Measurements from ENCODE around the gene PCTP.

Gene PCTP

DNA sequence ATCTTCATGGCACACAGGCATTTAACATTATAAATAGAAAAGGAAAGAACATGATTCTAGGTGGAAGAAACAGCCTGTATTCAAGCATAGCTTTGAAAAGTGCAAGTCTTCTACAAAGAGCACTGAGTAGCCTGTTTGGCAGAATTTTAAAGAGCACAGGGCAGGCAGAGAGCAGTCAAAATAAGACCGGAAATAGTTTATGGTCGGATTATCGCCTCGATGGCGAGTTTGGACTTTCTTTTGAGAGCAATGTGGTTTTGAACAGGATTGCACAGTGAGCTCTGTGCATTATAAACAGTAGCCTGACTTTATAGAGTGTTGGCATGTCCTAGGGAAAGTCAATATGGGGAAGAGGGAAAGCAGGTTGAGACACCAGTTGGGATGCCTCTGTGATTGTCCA is 22.0 kb upstream of the PCTP start:
- Histone ChIP-seq H3K23ac (ENCODE audit: low read length) (no peak overlapping the region), H3K79me2 (ENCODE audit: control insufficient read depth, insufficient read depth, low read length, poor library complexity) (peaks cover 1% of the 10 kb centered on the region), H3K4me3 (ENCODE audit: low read depth, low read length) (no peak overlapping the region), H2AFZ (ENCODE audit: insufficient read depth, low read length, poor library complexity) (no peak overlapping the region), H2BK120ac (ENCODE audit: insufficient read depth, low read length, poor library complexity) (no peak overlapping the region), H3K18ac (ENCODE audit: low read length) (no peak overlapping the region), H3K27me3 (ENCODE audit: insufficient read depth, low read length) (no peaks in the 10 kb centered on the region), H3K9me3 (ENCODE audit: insufficient read depth, low read depth, low read length) (no peaks in the 10 kb centered on the region), H3K36me3 (ENCODE audit: control insufficient read depth in 1 of 2, insufficient read depth in 2 of 2, low read length in 2 of 2) (no peaks in the 10 kb centered on the region), H3K14ac (ENCODE audit: low read length) (no peak overlapping the region), H2BK12ac (ENCODE audit: low read length) (no peak overlapping the region), H3K4me2 (ENCODE audit: low read length) (no peak overlapping the region), H2BK5ac (ENCODE audit: low read depth, low read length, poor library complexity) (no peak overlapping the region), H3K4ac (ENCODE audit: low read depth, low read length) (no peak overlapping the region), H3K4me1 (ENCODE audit: control insufficient read depth in 1 of 2, insufficient read depth in 2 of 2, low read length in 2 of 2) (peaks cover 3 to 6% of the 10 kb centered on the region in 2 experiments), H2AK5ac (ENCODE audit: low read length) (no peak overlapping the region), H3K27ac (ENCODE audit: low read depth, low read length) (no peak overlapping the region), H3K79me1 (ENCODE audit: low read length) (no peaks in the 10 kb centered on the region), H4K8ac (ENCODE audit: low read depth, low read length) (no peak overlapping the region), H3K9ac (ENCODE audit: low read length) (no peak overlapping the region), H4K91ac (ENCODE audit: low read depth, low read length) (no peak overlapping the region), H4K12ac (ENCODE audit: low read depth, low read length) (no peak overlapping the region)
- WGBS (ENCODE audit: extremely low coverage, insufficient coverage, insufficient read length), result no CpG with 5 or more reads among the region's 5 CpGs
- DNase-seq, result no peak

DNA sequence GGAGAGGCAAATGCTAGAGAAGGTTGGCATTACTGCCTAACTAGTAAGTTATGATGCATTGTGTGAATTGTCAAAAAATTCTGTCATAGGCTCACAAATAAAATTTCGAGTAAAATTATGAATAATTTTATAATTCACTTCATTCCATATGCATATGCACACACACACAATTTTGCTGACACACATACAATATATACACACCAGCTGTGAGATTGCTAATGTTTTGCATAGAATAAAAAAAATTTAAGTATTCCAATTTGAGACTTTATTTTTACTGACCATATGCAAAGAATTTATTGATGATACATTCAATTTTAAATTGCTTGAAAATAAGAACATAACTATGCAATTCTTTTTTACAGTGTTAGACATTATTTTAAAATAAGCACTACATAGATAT is 21.4 kb upstream of the PCTP start:
- no peak overlapping the region for H3K14ac ChIP-seq (ENCODE audit: low read length)
- no peak overlapping the region for H3K23ac ChIP-seq (ENCODE audit: low read length)
- no peak overlapping the region for H3K27ac ChIP-seq (ENCODE audit: low read depth, low read length)
- H2BK12ac ChIP-seq (ENCODE audit: low read length), result no peak overlapping the region
- no peak overlapping the region for H3K4ac ChIP-seq (ENCODE audit: low read depth, low read length)
- no peak overlapping the region for H4K8ac ChIP-seq (ENCODE audit: low read depth, low read length)
- no CpG with 5 or more reads among the region's 1 CpG for WGBS (ENCODE audit: extremely low coverage, insufficient coverage, insufficient read length)
- no peaks in the 10 kb centered on the region for H3K9me3 ChIP-seq (ENCODE audit: insufficient read depth, low read depth, low read length)
- H3K4me3 ChIP-seq (ENCODE audit: low read depth, low read length), result no peak overlapping the region
- DNase-seq, result no peak
- H3K27me3 ChIP-seq (ENCODE audit: insufficient read depth, low read length), result no peaks in the 10 kb centered on the region
- H3K36me3 ChIP-seq (ENCODE audit: control insufficient read depth in 1 of 2, insufficient read depth in 2 of 2, low read length in 2 of 2), result no peaks in the 10 kb centered on the region
- peaks cover 1% of the 10 kb centered on the region for H3K79me2 ChIP-seq (ENCODE audit: control insufficient read depth, insufficient read depth, low read length, poor library complexity)
- H3K9ac ChIP-seq (ENCODE audit: low read length), result no peak overlapping the region
- H2AFZ ChIP-seq (ENCODE audit: insufficient read depth, low read length, poor library complexity), result no peak overlapping the region
- H2AK5ac ChIP-seq (ENCODE audit: low read length), result no peak overlapping the region
- peaks cover 3% of the 10 kb centered on the region in 2 experiments for H3K4me1 ChIP-seq (ENCODE audit: control insufficient read depth in 1 of 2, insufficient read depth in 2 of 2, low read length in 2 of 2)
- H2BK5ac ChIP-seq (ENCODE audit: low read depth, low read length, poor library complexity), result no peak overlapping the region
- H4K91ac ChIP-seq (ENCODE audit: low read depth, low read length), result no peak overlapping the region
- H3K79me1 ChIP-seq (ENCODE audit: low read length), result no peaks in the 10 kb centered on the region
- H2BK120ac ChIP-seq (ENCODE audit: insufficient read depth, low read length, poor library complexity), result no peak overlapping the region
- H4K12ac ChIP-seq (ENCODE audit: low read depth, low read length), result no peak overlapping the region
- H3K18ac ChIP-seq (ENCODE audit: low read length), result no peak overlapping the region
- H3K4me2 ChIP-seq (ENCODE audit: low read length), result no peak overlapping the region

DNA sequence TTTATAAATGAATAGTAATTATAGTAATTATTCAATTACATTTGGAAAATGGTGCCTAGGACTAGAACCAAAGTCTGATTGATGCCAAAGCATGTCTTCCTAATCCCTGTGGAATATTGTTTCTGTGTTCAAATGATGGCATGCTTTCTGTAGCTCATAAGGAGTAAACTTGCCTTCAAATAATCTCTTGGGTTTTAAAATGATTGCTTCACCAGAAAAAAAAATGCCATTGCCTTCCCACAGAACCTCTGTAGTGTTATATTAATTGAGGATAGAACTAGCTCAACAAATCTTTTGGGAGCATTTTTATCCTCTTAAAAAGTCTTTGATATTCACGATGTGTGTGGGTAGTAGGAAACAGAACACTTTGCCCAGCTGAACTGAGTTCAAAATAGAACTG is 20.5 kb upstream of the PCTP start:
- no peaks in the 10 kb centered on the region for H3K9me3 ChIP-seq (ENCODE audit: insufficient read depth, low read depth, low read length)
- H3K23ac ChIP-seq (ENCODE audit: low read length), result no peak overlapping the region
- no peak overlapping the region for H2BK5ac ChIP-seq (ENCODE audit: low read depth, low read length, poor library complexity)
- H3K4me2 ChIP-seq (ENCODE audit: low read length), result no peak overlapping the region
- no peak overlapping the region for H2AK5ac ChIP-seq (ENCODE audit: low read length)
- DNase-seq, result no peak
- no CpG with 5 or more reads among the region's 1 CpG for WGBS (ENCODE audit: extremely low coverage, insufficient coverage, insufficient read length)
- no peak overlapping the region for H2BK120ac ChIP-seq (ENCODE audit: insufficient read depth, low read length, poor library complexity)
- H2BK12ac ChIP-seq (ENCODE audit: low read length), result no peak overlapping the region
- peaks cover 1% of the 10 kb centered on the region for H3K79me2 ChIP-seq (ENCODE audit: control insufficient read depth, insufficient read depth, low read length, poor library complexity)
- H3K4ac ChIP-seq (ENCODE audit: low read depth, low read length), result no peak overlapping the region
- H4K8ac ChIP-seq (ENCODE audit: low read depth, low read length), result no peak overlapping the region
- H3K4me3 ChIP-seq (ENCODE audit: low read depth, low read length), result no peak overlapping the region
- H3K9ac ChIP-seq (ENCODE audit: low read length), result no peak overlapping the region
- no peak overlapping the region for H4K91ac ChIP-seq (ENCODE audit: low read depth, low read length)
- H3K4me1 ChIP-seq (ENCODE audit: control insufficient read depth in 1 of 2, insufficient read depth in 2 of 2, low read length in 2 of 2), result peaks cover 0 to 3% of the 10 kb centered on the region in 2 experiments
- H3K27me3 ChIP-seq (ENCODE audit: insufficient read depth, low read length), result no peaks in the 10 kb centered on the region
- H4K12ac ChIP-seq (ENCODE audit: low read depth, low read length), result no peak overlapping the region
- no peak overlapping the region for H3K18ac ChIP-seq (ENCODE audit: low read length)
- no peak overlapping the region for H3K14ac ChIP-seq (ENCODE audit: low read length)
- H2AFZ ChIP-seq (ENCODE audit: insufficient read depth, low read length, poor library complexity), result no peak overlapping the region
- no peaks in the 10 kb centered on the region for H3K36me3 ChIP-seq (ENCODE audit: control insufficient read depth in 1 of 2, insufficient read depth in 2 of 2, low read length in 2 of 2)
- H3K27ac ChIP-seq (ENCODE audit: low read depth, low read length), result no peak overlapping the region
- no peaks in the 10 kb centered on the region for H3K79me1 ChIP-seq (ENCODE audit: low read length)

DNA sequence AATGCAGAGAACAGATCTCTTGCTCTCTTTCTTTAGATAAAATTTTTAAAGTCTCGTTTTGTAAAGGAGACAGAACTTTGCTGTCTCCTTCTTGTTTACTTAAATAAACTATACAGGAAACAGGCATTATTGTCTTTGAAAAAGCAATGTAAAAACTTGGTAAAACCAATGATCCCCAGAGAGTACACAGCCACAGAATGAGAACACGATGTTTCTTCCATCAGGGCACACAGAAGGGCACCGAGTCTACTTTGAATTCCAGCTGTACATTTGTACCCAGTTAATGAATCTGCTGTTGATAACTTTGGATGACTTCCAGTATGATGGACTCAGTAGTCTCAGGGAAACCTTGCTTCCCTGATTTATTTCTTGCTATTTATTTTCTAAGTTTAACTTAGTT is 20.0 kb upstream of the PCTP start:
- no peak overlapping the region for H2AFZ ChIP-seq (ENCODE audit: insufficient read depth, low read length, poor library complexity)
- H4K8ac ChIP-seq (ENCODE audit: low read depth, low read length), result no peak overlapping the region
- H3K4ac ChIP-seq (ENCODE audit: low read depth, low read length), result no peak overlapping the region
- no peak overlapping the region for H4K12ac ChIP-seq (ENCODE audit: low read depth, low read length)
- no peak overlapping the region for H3K27ac ChIP-seq (ENCODE audit: low read depth, low read length)
- H2BK12ac ChIP-seq (ENCODE audit: low read length), result no peak overlapping the region
- no CpG with 5 or more reads among the region's 3 CpGs for WGBS (ENCODE audit: extremely low coverage, insufficient coverage, insufficient read length)
- no peak overlapping the region for H3K9ac ChIP-seq (ENCODE audit: low read length)
- H3K23ac ChIP-seq (ENCODE audit: low read length), result no peak overlapping the region
- no peak overlapping the region for H2AK5ac ChIP-seq (ENCODE audit: low read length)
- no peak overlapping the region for H3K4me3 ChIP-seq (ENCODE audit: low read depth, low read length)
- peaks cover 1% of the 10 kb centered on the region for H3K79me2 ChIP-seq (ENCODE audit: control insufficient read depth, insufficient read depth, low read length, poor library complexity)
- no peak overlapping the region for H4K91ac ChIP-seq (ENCODE audit: low read depth, low read length)
- H3K4me1 ChIP-seq (ENCODE audit: control insufficient read depth in 1 of 2, insufficient read depth in 2 of 2, low read length in 2 of 2), result peaks cover 0 to 3% of the 10 kb centered on the region in 2 experiments
- no peaks in the 10 kb centered on the region for H3K36me3 ChIP-seq (ENCODE audit: control insufficient read depth in 1 of 2, insufficient read depth in 2 of 2, low read length in 2 of 2)
- no peak overlapping the region for H3K14ac ChIP-seq (ENCODE audit: low read length)
- no peak overlapping the region for H2BK5ac ChIP-seq (ENCODE audit: low read depth, low read length, poor library complexity)
- H2BK120ac ChIP-seq (ENCODE audit: insufficient read depth, low read length, poor library complexity), result no peak overlapping the region
- no peaks in the 10 kb centered on the region for H3K27me3 ChIP-seq (ENCODE audit: insufficient read depth, low read length)
- H3K9me3 ChIP-seq (ENCODE audit: insufficient read depth, low read depth, low read length), result no peaks in the 10 kb centered on the region
- H3K18ac ChIP-seq (ENCODE audit: low read length), result no peak overlapping the region
- no peaks in the 10 kb centered on the region for H3K79me1 ChIP-seq (ENCODE audit: low read length)
- no peak for DNase-seq
- no peak overlapping the region for H3K4me2 ChIP-seq (ENCODE audit: low read length)
